ENCODE measurements around the gene IL26.
"Not testable (repeated sequence)": the region's sequence is repeated elsewhere in the genome, so short reads cannot be mapped to it uniquely, and the experiment has no call there.

The IL26 gene

GRCh38 chr12:68224613-68225285 lies 861 bp downstream of the IL26 start:
- H3K4me3 ChIP-seq: no peak overlapping the region
- TF ChIP-seq FOXP2 (optimal IDR thresholded peaks at IDR 0.05; ENCODE audit: control extremely low read depth, extremely low read length, insufficient read depth): no peak
- TF ChIP-seq POLR2AphosphoS5 (IDR thresholded peaks at IDR 0.05; ENCODE audit: borderline replicate concordance, low read depth, low read length): no peak
- TF ChIP-seq EZH2 (IDR thresholded peaks at IDR 0.05): no peak
- DNase-seq (ENCODE audit: low read depth, low spot score): no peak
- no peak overlapping the region for H3K9ac ChIP-seq (ENCODE audit: insufficient read length)
- no peaks in the 10 kb centered on the region for H3K36me3 ChIP-seq (ENCODE audit: insufficient read depth, low read length)
- no peak overlapping the region for H3K27ac ChIP-seq
- no peaks in the 10 kb centered on the region for H3K9me3 ChIP-seq (ENCODE audit: low read depth, low read length)

GRCh38 chr12:68223067-68223747 lies 2.4 kb downstream of the IL26 start:
- TF ChIP-seq EZH2 (IDR thresholded peaks at IDR 0.05) (no peak), FOXP2 (optimal IDR thresholded peaks at IDR 0.05; ENCODE audit: control extremely low read depth, extremely low read length, insufficient read depth) (no peak), POLR2AphosphoS5 (IDR thresholded peaks at IDR 0.05; ENCODE audit: borderline replicate concordance, low read depth, low read length) (no peak)
- Histone ChIP-seq H3K36me3 (ENCODE audit: insufficient read depth, low read length) (no peaks in the 10 kb centered on the region), H3K4me3 (peak overlapping the region; percentile 66), H3K9me3 (ENCODE audit: low read depth, low read length) (no peaks in the 10 kb centered on the region), H3K27ac (no peak overlapping the region), H3K9ac (ENCODE audit: insufficient read length) (no peak overlapping the region)
- peak; percentile 79 for DNase-seq (ENCODE audit: low read depth, low spot score)

- H3K4me3 ChIP-seq: peak overlapping the region; percentile 66
- TF ChIP-seq FOXP2 (optimal IDR thresholded peaks at IDR 0.05; ENCODE audit: control extremely low read depth, extremely low read length, insufficient read depth): peak; percentile 39
- no peak for TF ChIP-seq POLR2AphosphoS5 (IDR thresholded peaks at IDR 0.05; ENCODE audit: borderline replicate concordance, low read depth, low read length)
- no peak overlapping the region for H3K9ac ChIP-seq (ENCODE audit: insufficient read length)
- no peak overlapping the region for H3K27ac ChIP-seq
- no peaks in the 10 kb centered on the region for H3K9me3 ChIP-seq (ENCODE audit: low read depth, low read length)
- DNase-seq (ENCODE audit: low read depth, low spot score): no peak
- no peaks in the 10 kb centered on the region for H3K36me3 ChIP-seq (ENCODE audit: insufficient read depth, low read length)
Observed at GRCh38 chr12:68222326-68222725, 3.3 kb downstream of the IL26 start.

- TF ChIP-seq EZH2 (IDR thresholded peaks at IDR 0.05) (no peak), FOXP2 (optimal IDR thresholded peaks at IDR 0.05; ENCODE audit: control extremely low read depth, extremely low read length, insufficient read depth) (no peak), POLR2AphosphoS5 (IDR thresholded peaks at IDR 0.05; ENCODE audit: borderline replicate concordance, low read depth, low read length) (no peak)
- Histone ChIP-seq H3K36me3 (ENCODE audit: insufficient read depth, low read length) (no peaks in the 10 kb centered on the region), H3K4me3 (no peak overlapping the region), H3K9ac (ENCODE audit: insufficient read length) (no peak overlapping the region), H3K27ac (no peak overlapping the region), H3K9me3 (ENCODE audit: low read depth, low read length) (no peaks in the 10 kb centered on the region)
- no peak for DNase-seq (ENCODE audit: low read depth, low spot score)
Observed at GRCh38 chr12:68221497-68221896, 4.1 kb downstream of the IL26 start.

GRCh38 chr12:68210875-68211274 lies 14.7 kb downstream of the IL26 start:
- Histone ChIP-seq H3K9ac (ENCODE audit: insufficient read length) (no peak overlapping the region), H3K4me3 (peak overlapping the region; percentile 57), H3K27ac (peak overlapping the region; percentile 49; the same call in 1 of the 2 replicates), H3K9me3 (ENCODE audit: low read depth, low read length) (peaks cover 7% of the 10 kb centered on the region; the same call in 1 of the 2 replicates), H3K36me3 (ENCODE audit: insufficient read depth, low read length) (no peaks in the 10 kb centered on the region)
- TF ChIP-seq POLR2AphosphoS5 (IDR thresholded peaks at IDR 0.05; ENCODE audit: borderline replicate concordance, low read depth, low read length) (no peak), EZH2 (IDR thresholded peaks at IDR 0.05) (no peak), FOXP2 (optimal IDR thresholded peaks at IDR 0.05; ENCODE audit: control extremely low read depth, extremely low read length, insufficient read depth) (no peak)
- no peak for DNase-seq (ENCODE audit: low read depth, low spot score)

DNA sequence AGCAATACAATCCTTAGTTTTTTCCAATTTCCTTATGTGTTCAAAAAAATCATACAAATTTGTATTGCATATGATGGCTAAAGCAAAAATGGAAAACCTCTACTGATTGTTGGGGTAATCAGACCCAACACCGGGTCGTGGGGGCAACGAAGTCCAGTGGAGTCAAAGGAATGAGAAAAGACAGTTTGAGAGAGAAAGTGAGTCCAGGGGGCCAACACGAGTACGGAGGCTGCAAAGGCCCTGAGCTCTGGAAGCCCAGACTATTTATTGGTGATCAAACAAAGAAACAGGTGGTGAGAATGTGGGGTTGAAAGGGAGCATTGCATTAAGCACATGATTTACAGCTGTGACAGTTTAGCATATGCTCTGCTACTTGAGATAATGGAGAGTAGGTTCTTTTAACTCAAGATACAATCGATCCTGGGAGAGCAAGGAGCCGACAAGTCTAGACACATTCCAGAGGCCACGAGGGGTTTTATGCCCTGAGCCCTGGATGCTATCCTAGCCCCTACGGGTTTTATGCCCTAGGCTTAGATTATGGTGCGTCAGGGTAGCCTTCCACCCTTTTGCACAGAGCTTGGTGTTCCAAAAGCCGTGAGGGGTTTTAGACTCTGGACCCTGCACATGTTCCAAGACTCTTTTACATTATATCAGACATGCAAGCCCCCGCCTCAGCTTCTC lies 16.4 kb downstream of the IL26 start:
- peak overlapping the region; percentile 11; the same call in 1 of the 2 replicates for H3K4me3 ChIP-seq
- not testable (repeated sequence) for H3K36me3 ChIP-seq (ENCODE audit: insufficient read depth, low read length); H3K27ac ChIP-seq; H3K9me3 ChIP-seq (ENCODE audit: low read depth, low read length); DNase-seq (ENCODE audit: low read depth, low spot score); H3K9ac ChIP-seq (ENCODE audit: insufficient read length)

DNA sequence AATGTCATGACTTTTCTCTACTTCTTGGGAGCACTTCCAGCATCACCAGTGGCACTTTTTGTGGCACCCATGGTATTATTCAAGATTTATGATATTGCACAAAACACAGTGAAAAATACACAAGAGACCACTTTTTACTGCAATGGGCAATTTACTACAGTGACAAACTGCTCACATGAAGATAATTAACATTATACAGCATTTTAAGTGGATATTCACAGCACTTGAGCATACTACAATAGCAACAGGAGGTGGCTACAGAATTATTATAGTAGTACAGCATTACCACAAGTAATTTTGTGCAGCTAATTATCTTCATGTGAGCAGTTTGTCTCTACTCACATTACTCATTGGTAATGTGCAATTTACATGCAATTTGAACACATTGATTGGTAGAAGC lies 18.3 kb downstream of the IL26 start:
- 0 out of 2 replicates have a peak, but pooled peaks cover 3% of the 10 kb centered on the region for H3K9me3 ChIP-seq (ENCODE audit: low read depth, low read length)
- TF ChIP-seq EZH2 (IDR thresholded peaks at IDR 0.05): no peak
- TF ChIP-seq POLR2AphosphoS5 (IDR thresholded peaks at IDR 0.05; ENCODE audit: borderline replicate concordance, low read depth, low read length): no peak
- TF ChIP-seq FOXP2 (optimal IDR thresholded peaks at IDR 0.05; ENCODE audit: control extremely low read depth, extremely low read length, insufficient read depth): no peak
- no peak overlapping the region for H3K27ac ChIP-seq
- no peak overlapping the region for H3K9ac ChIP-seq (ENCODE audit: insufficient read length)
- DNase-seq (ENCODE audit: low read depth, low spot score): no peak
- H3K36me3 ChIP-seq (ENCODE audit: insufficient read depth, low read length): no peaks in the 10 kb centered on the region
- no peak overlapping the region for H3K4me3 ChIP-seq

- Histone ChIP-seq H3K9me3 (ENCODE audit: low read depth, low read length) (no peaks in the 10 kb centered on the region), H3K36me3 (ENCODE audit: insufficient read depth, low read length) (no peaks in the 10 kb centered on the region), H3K9ac (ENCODE audit: insufficient read length) (no peak overlapping the region), H3K27ac (no peak overlapping the region), H3K4me3 (no peak overlapping the region)
- TF ChIP-seq POLR2AphosphoS5 (IDR thresholded peaks at IDR 0.05; ENCODE audit: borderline replicate concordance, low read depth, low read length) (no peak), FOXP2 (optimal IDR thresholded peaks at IDR 0.05; ENCODE audit: control extremely low read depth, extremely low read length, insufficient read depth) (no peak), EZH2 (IDR thresholded peaks at IDR 0.05) (no peak)
- no peak for DNase-seq (ENCODE audit: low read depth, low spot score)
Observed at GRCh38 chr12:68206446-68206845, 19.2 kb downstream of the IL26 start.
